Lower leg skin (tissue), 3 donors: ENCODE results near the gene MILR1.

Source experiments
- POLR2A ChIP-seq, 2 donors: fragments of 450-650 bp; IDR thresholded peaks; one replicate each; pipeline ENCODE4 v1.6.1; 2016 to 2017; ENCODE audit warnings: antibody characterized with exemption in 2 of 2, mild to moderate bottlenecking in 1 of 2, moderate library complexity in 1 of 2
- TF ChIP-seq, protein P1 (sequence below), 3 donors: fragments of 450-650 bp; IDR thresholded peaks; one replicate each; pipeline ENCODE4 v1.5.1; 2016; ENCODE audit warnings: antibody characterized with exemption in 3 of 3, mild to moderate bottlenecking in 3 of 3, moderate library complexity in 2 of 3

DNA sequence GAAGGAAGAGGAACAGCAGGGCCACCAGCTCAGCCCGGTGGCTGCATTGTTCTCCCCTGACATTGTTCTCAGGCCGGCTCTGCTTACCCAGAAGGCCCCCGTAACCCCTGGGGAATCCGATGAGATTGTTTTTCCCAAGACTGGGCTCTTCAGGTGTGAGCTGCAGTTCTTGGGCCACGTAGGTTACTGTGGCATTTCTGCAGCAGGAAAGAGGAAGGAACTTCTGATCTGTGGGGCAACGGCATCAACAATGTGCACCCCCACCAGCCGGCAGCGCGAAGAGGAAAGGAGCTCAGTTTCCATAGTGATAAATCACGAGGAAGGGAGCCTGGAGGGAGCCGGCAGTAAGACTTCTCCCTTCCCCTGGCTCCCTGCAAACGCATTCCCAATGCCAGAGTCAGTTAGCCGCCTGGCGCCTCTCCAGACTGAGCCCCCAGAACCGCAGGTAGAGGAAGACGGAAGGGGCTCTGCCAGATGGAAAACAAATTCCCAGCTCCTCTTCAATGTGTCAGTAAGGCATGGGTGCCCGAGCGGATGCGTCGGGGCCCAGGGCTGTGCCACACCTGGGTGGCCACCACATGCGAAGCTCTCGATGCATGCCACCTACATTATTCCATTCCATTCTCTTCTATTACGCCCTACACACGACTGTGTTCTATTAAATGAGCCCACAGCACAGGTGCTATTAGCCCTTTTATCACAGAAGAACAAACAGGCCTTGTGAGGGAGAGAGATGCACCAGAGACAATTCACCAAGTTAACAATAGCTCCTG, 36.7 kb upstream of the MILR1 start:
- TF ChIP-seq POLR2A (IDR thresholded peaks at IDR 0.05) = no peak
- TF ChIP-seq, protein P1, sequence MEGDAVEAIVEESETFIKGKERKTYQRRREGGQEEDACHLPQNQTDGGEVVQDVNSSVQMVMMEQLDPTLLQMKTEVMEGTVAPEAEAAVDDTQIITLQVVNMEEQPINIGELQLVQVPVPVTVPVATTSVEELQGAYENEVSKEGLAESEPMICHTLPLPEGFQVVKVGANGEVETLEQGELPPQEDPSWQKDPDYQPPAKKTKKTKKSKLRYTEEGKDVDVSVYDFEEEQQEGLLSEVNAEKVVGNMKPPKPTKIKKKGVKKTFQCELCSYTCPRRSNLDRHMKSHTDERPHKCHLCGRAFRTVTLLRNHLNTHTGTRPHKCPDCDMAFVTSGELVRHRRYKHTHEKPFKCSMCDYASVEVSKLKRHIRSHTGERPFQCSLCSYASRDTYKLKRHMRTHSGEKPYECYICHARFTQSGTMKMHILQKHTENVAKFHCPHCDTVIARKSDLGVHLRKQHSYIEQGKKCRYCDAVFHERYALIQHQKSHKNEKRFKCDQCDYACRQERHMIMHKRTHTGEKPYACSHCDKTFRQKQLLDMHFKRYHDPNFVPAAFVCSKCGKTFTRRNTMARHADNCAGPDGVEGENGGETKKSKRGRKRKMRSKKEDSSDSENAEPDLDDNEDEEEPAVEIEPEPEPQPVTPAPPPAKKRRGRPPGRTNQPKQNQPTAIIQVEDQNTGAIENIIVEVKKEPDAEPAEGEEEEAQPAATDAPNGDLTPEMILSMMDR (IDR thresholded peaks at IDR 0.05) = no peak
